Coronary artery (tissue), 2 donors: Measurements from ENCODE around the gene WDR1.

Source experiments
- DNase-seq: peaks from one replicate; pipeline ENCODE4 v3.0.0-alpha.2; 2017; ENCODE audit warnings: low spot score
- H3K27ac ChIP-seq, 2 donors: fragments of 200-600 bp; sonication (generic); one replicate each; pipeline ENCODE4 v1.5.1; 2016 to 2019
- H3K4me3 ChIP-seq: fragments of 200-600 bp; sonication (generic); 2 replicates; pipeline ENCODE4 v1.5.1; 2016; ENCODE audit warnings: mild to moderate bottlenecking, moderate library complexity
- TF ChIP-seq, protein P1 (sequence below): fragments of 200-600 bp; sonication (generic); IDR thresholded peaks from one replicate; pipeline ENCODE4 v1.5.1; 2019; ENCODE audit warnings: antibody characterized with exemption

The WDR1 gene

GRCh38 chr4:10092481-10093270, 23.9 kb downstream of the WDR1 start:
- Histone ChIP-seq H3K27ac (peak overlapping the region; percentile 86 to 93), H3K4me3 (peak overlapping the region; percentile 40)
- no peak for DNase-seq
- TF ChIP-seq, protein P1, sequence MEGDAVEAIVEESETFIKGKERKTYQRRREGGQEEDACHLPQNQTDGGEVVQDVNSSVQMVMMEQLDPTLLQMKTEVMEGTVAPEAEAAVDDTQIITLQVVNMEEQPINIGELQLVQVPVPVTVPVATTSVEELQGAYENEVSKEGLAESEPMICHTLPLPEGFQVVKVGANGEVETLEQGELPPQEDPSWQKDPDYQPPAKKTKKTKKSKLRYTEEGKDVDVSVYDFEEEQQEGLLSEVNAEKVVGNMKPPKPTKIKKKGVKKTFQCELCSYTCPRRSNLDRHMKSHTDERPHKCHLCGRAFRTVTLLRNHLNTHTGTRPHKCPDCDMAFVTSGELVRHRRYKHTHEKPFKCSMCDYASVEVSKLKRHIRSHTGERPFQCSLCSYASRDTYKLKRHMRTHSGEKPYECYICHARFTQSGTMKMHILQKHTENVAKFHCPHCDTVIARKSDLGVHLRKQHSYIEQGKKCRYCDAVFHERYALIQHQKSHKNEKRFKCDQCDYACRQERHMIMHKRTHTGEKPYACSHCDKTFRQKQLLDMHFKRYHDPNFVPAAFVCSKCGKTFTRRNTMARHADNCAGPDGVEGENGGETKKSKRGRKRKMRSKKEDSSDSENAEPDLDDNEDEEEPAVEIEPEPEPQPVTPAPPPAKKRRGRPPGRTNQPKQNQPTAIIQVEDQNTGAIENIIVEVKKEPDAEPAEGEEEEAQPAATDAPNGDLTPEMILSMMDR: no peak

DNA sequence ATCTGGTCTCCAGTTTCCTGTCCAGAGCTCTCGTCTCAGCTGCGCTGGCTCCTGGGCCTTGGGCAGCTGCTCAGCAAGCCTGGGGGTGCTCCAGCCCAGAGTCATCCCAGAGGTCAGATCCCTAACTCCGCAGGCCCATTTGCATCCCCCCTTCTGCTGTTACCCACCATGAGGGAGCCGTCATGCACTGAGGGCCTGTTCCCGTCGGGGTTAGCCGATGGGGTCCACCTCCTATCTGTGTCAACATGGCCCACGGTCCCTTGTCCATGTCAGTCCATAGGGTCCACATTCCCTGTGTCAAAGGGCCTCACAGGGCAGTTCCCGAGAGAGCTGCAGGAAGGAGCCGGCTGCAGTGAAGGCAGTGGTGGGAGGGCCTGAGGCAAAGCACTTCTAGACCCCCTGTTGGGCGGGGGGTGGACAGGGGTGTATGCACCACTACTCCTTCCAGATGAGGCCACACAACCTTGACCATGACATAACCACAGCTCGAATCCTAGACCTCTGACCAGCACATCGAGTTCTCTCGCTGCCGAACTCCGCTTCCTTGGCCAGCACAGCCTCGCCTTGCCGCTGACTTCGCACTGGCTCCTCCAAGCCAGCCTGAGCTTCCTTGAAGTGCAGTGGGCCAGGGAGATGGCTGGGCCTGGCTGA, 24.9 kb downstream of the WDR1 start:
- H3K27ac ChIP-seq: peak overlapping the region; percentile 86 to 93
- TF ChIP-seq, protein P1: no peak
- H3K4me3 ChIP-seq: peak overlapping the region; percentile 40
- DNase-seq: no peak

GRCh38 chr4:10090467-10091250, 25.9 kb downstream of the WDR1 start:
- DNase-seq: no peak
- Histone ChIP-seq H3K27ac (peak overlapping the region; percentile 2 to 93), H3K4me3 (no peak overlapping the region)
- TF ChIP-seq, protein P1: no peak

DNA sequence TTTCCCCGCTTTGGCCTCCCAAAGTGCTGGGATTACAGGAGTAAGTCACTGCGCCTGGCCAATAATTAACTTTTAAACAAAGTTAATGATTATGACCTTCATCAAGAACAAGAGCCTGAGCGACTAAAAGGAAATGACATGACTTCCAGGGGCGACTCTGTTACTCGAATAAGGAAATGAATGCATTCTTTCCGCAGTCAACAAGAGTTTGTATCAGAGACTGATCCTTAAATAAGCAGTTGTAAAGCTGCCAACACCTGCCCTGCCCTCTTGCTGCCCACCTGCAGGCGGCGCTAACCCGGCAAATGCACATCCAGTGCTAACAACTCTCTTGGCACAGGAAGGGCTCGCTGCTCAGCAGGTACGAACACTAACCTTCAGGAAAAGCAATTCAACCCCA, 27.3 kb downstream of the WDR1 start:
- no peak for DNase-seq
- TF ChIP-seq, protein P1: no peak
- Histone ChIP-seq H3K27ac (peak overlapping the region in 1 of 2 donors; percentile 93), H3K4me3 (no peak overlapping the region)

DNA sequence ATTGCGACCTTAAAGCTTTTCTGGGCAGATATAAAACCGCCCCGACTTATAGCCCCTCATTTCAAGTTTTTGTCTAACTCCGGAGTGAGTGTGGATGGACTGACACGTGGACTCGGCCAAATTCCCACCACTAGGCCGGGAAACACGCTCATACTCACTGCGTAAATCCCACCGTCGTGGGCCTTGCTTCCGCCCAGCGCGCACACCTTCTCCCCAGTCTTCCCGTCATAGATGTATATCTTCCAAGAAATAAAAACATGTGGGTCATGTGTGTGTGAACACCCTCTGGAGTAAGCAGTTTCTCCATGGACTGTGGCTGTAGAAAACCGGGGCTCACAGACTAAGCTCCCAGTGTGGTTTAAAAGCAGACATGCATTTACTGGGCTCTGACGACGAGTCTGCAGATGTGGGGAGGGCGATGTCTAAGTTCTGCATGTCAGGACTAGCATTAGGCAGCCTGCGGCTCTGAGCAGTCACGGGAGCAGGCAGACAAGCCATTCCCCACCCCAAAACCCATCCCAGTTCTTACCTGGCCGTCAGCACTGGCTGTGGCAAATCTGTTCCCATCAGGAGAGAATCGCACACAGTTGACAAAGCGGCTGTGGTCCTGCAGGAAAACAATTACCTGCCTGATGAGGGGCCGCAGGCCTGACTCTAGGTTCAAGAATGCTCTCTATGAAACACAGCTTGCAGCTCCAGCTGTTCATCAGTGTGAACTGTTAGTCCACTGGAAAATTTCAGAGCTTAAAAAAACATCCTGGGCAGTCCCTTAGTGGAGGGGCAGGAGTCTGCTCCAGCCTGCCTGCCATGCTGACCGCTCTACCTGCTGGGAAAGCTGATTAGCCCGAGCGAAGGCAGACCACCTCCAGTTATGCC, 28.2 kb downstream of the WDR1 start:
- no peak for DNase-seq
- peak overlapping the region in 1 of 2 donors; percentile 15 for H3K27ac ChIP-seq
- no peak overlapping the region for H3K4me3 ChIP-seq
- TF ChIP-seq, protein P1: no peak

GRCh38 chr4:10087152-10087791, 29.3 kb downstream of the WDR1 start:
- Histone ChIP-seq H3K4me3 (no peak overlapping the region), H3K27ac (peak overlapping the region in 1 of 2 donors; percentile 5)
- no peak for DNase-seq
- TF ChIP-seq, protein P1: no peak
